Activated CD4-positive, alpha-beta T cell treated with anti-CD3 and anti-CD28 coated beads, Interleukin-10, Interleukin-2, amounts not matched to agents 100 ng/mL and 50 ng/mL, durations not matched to agents 16 hours and 8 hours (primary cell): ENCODE results near the gene CACNA1E.

Source experiments
- DNase-seq: peaks from one replicate; pipeline ENCODE4 v3.0.0-alpha.2; 2020

Gene CACNA1E

GRCh38 chr1:181778640-181779260, 295.4 kb downstream of the CACNA1E start:
- DNase-seq, result no peak

- no peak for DNase-seq
Measured at GRCh38 chr1:181779343-181779742, 296.0 kb downstream of the CACNA1E start.

GRCh38 chr1:181783208-181783607, 299.9 kb downstream of the CACNA1E start:
- DNase-seq, result no peak

- no peak for DNase-seq
Measured at GRCh38 chr1:181784039-181784683, 300.8 kb downstream of the CACNA1E start.

- DNase-seq, result no peak
Measured at GRCh38 chr1:181789395-181789794, 306.1 kb downstream of the CACNA1E start.

- DNase-seq, result no peak
Measured at GRCh38 chr1:181791721-181792120, 308.4 kb downstream of the CACNA1E start.

- no peak for DNase-seq
Measured at GRCh38 chr1:181793831-181794230, 310.5 kb downstream of the CACNA1E start.

- no peak for DNase-seq
Measured at GRCh38 chr1:181794332-181794731, 311.0 kb downstream of the CACNA1E start.

- DNase-seq, result no peak
Measured at GRCh38 chr1:181798191-181798926, 315.0 kb downstream of the CACNA1E start.

- DNase-seq, result no peak
Measured at GRCh38 chr1:181801617-181802016, 318.3 kb downstream of the CACNA1E start.

- no peak for DNase-seq
Measured at GRCh38 chr1:181802466-181802865, 319.1 kb downstream of the CACNA1E start.

- no peak for DNase-seq
Measured at GRCh38 chr1:181803421-181803820, 320.1 kb downstream of the CACNA1E start.

GRCh38 chr1:181804989-181805388, 321.7 kb downstream of the CACNA1E start:
- DNase-seq, result no peak

GRCh38 chr1:181806746-181807145, 323.4 kb downstream of the CACNA1E start:
- no peak for DNase-seq

- no peak for DNase-seq
Measured at GRCh38 chr1:181807251-181807650, 323.9 kb downstream of the CACNA1E start.

- no peak for DNase-seq
Measured at GRCh38 chr1:181809991-181810545, 326.8 kb downstream of the CACNA1E start.

GRCh38 chr1:181812208-181812607, 328.9 kb downstream of the CACNA1E start:
- no peak for DNase-seq

GRCh38 chr1:181813266-181813665, 329.9 kb downstream of the CACNA1E start:
- no peak for DNase-seq

- DNase-seq, result no peak
Measured at GRCh38 chr1:181816608-181817007, 333.3 kb downstream of the CACNA1E start.

- no peak for DNase-seq
Measured at GRCh38 chr1:181817091-181817490, 333.8 kb downstream of the CACNA1E start.

- DNase-seq, result no peak
Measured at GRCh38 chr1:181818459-181818858, 335.1 kb downstream of the CACNA1E start.

- DNase-seq, result no peak
Measured at GRCh38 chr1:181818943-181819342, 335.6 kb downstream of the CACNA1E start.

- DNase-seq, result no peak
Measured at GRCh38 chr1:181821701-181822100, 338.4 kb downstream of the CACNA1E start.
